Cardiac muscle cell (in vitro differentiated cells and primary cell): Measurements from ENCODE around the gene SMAP1. TPM values are rescaled to one million over a fixed set of nuclear protein-coding genes. Genes with fewer than 3 reads are reported as not detected.

ENCODE experiments used
- DNase-seq, 2 donors: peaks; one replicate each; pipeline versions ENCODE4 v3.0.0 to v3.0.0-alpha.2; 2010 to 2017; ENCODE audit warnings: low read depth in 1 of 2, low spot score in 1 of 2
- H3K27ac ChIP-seq: fragments of 200-600 bp; sonication (generic); 2 replicates; pipeline ENCODE4 v1.5.1; 2016
- H3K27me3 ChIP-seq: fragments of 200-600 bp; sonication (generic); 2 replicates; pipeline ENCODE4 v1.6.0; 2016; ENCODE audit warnings: control low read depth
- H3K36me3 ChIP-seq: fragments of 200-600 bp; sonication (generic); 2 replicates; pipeline ENCODE4 v1.5.1; 2016; ENCODE audit warnings: control low read depth
- H3K4me1 ChIP-seq: fragments of 200-600 bp; sonication (generic); 2 replicates; pipeline ENCODE4 v1.8.1; 2017; ENCODE audit warnings: low read depth, mild to moderate bottlenecking, mixed run types
- H3K4me3 ChIP-seq: fragments of 200-600 bp; sonication (generic); 2 replicates; pipeline ENCODE4 v1.5.1; 2016; ENCODE audit warnings: mild to moderate bottlenecking
- H3K9me3 ChIP-seq: fragments of 200-600 bp; sonication (generic); 2 replicates; pipeline ENCODE4 v1.5.1; 2017; ENCODE audit warnings: low read depth, mild to moderate bottlenecking, control low read depth
- polyA plus RNA-seq: library from polyadenylated mRNA; unstranded; fragments of >200 nt; fragmentation: Nextera tagmentation; extraction: Ambion mirVana; gene quantifications from 2 replicates; pipeline ENCODE4 v1.2.1, GENCODE V29; 2016
- total RNA-seq: library from RNA; depleted of rRNA; stranded (reverse); fragments of >200 nt; gene quantifications from 2 replicates; pipeline ENCODE4 v1.2.3, GENCODE V29; 2016
- TF ChIP-seq, protein P1 (sequence below): IDR thresholded peaks from 2 replicates; pipeline ENCODE4 v1.5.1; 2012; ENCODE audit warnings: low read depth, mild to moderate bottlenecking, low read length

SMAP1 gene
- total and polyA plus RNA-seq, 2 experiments from 2014 or later = 37.7 to 43.1 TPM

DNA sequence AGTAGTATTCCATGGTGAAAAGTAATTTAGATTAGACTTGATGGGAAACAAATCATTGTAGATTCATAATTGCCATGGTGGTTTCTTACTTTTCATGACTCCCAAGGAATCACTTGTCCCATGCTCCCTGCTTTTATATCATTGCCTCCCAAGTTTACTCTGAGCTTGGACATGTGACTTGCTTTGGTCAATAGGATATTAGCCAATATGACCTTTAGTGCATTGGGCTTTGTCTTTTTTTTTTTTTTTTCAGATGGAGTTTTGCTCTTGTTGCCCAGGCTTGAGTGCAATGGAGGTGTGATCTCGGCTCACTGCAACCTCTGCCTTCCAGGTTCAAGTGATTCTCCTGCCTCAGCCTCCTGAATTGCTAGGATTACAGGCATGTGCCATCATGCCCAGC lies 15.5 kb upstream of the SMAP1 start:
- no peaks in the 10 kb centered on the region for H3K27me3 ChIP-seq
- no peak overlapping the region for H3K27ac ChIP-seq
- H3K4me1 ChIP-seq = no peaks in the 10 kb centered on the region
- TF ChIP-seq, protein P1, sequence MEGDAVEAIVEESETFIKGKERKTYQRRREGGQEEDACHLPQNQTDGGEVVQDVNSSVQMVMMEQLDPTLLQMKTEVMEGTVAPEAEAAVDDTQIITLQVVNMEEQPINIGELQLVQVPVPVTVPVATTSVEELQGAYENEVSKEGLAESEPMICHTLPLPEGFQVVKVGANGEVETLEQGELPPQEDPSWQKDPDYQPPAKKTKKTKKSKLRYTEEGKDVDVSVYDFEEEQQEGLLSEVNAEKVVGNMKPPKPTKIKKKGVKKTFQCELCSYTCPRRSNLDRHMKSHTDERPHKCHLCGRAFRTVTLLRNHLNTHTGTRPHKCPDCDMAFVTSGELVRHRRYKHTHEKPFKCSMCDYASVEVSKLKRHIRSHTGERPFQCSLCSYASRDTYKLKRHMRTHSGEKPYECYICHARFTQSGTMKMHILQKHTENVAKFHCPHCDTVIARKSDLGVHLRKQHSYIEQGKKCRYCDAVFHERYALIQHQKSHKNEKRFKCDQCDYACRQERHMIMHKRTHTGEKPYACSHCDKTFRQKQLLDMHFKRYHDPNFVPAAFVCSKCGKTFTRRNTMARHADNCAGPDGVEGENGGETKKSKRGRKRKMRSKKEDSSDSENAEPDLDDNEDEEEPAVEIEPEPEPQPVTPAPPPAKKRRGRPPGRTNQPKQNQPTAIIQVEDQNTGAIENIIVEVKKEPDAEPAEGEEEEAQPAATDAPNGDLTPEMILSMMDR = no peak
- DNase-seq = no peak
- no peaks in the 10 kb centered on the region for H3K9me3 ChIP-seq
- H3K4me3 ChIP-seq = no peak overlapping the region
- no peaks in the 10 kb centered on the region for H3K36me3 ChIP-seq

DNA sequence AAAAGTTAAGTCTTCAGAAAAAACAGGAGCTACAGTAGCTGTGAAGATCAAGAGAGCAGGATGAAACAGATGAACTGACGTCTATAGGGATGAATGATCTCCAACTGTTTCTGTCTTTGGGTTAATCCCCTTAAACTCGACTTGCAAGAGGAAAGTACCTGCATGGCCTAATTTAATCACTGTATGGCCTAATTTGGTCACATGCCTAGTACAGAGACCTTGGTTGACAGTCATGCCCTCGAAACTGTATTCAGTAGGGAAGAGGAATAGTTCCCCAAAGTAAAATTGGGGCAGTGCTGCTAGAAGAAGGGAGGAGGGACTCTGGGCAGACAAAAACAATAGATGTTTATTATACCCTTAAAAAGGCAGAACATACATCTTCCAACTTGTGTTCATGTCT lies 10.0 kb upstream of the SMAP1 start:
- no peak overlapping the region for H3K4me3 ChIP-seq
- H3K9me3 ChIP-seq = no peaks in the 10 kb centered on the region
- no peaks in the 10 kb centered on the region for H3K4me1 ChIP-seq
- H3K27ac ChIP-seq = no peak overlapping the region
- no peak for DNase-seq
- H3K27me3 ChIP-seq = no peaks in the 10 kb centered on the region
- H3K36me3 ChIP-seq = no peaks in the 10 kb centered on the region
- TF ChIP-seq, protein P1 = no peak

DNA sequence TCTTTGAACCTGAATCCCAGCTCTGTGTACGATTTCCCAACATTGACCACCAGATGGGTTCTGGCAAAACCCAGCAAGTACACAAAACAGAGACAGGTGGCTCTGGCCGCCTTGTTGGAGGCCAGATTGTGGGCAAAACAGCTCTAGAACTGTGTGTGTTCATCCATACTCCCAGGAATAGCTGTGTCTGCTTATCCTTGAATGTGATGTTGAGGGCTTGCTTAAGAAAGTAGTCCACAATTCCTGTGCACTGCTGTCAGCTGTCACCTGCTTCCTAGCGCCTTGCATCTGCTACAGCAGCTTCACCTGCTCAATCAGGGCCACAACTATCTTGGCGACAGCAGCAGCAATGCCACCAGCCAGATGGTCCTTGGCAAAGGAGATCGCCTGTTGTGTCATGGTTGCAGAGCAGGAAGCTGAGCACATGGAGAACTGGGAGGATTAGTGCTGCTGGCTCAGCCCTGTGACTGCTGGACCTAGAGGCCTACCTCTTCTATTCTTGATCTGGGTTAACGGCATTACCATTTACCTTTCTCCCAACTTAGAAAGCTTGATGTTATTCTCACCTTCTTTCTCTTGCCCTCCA lies 3.7 kb upstream of the SMAP1 start:
- DNase-seq = no peak
- Histone ChIP-seq H3K36me3 (no peaks in the 10 kb centered on the region), H3K27me3 (no peaks in the 10 kb centered on the region), H3K4me3 (no peak overlapping the region), H3K9me3 (no peaks in the 10 kb centered on the region), H3K27ac (no peak overlapping the region), H3K4me1 (no peaks in the 10 kb centered on the region)
- TF ChIP-seq, protein P1 = no peak

DNA sequence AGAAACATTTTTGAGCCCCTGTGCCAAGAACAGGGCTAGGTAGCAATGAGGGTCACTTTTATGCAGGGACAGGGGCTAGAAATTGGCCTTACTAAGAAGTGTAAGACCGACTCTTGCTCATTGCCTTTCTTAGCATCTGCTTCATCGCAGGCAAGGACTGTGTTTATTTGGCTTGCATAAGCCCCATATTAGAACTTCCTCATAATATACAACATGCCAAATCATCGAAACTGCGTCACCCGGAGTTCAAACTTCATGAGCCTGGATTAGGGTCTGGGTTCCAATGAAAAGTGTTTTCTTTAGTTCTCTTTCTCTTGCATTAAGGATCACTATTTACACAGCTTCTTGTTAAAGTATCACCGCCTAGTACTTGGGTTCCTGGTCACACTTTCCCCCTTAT lies 977 bp upstream of the SMAP1 start:
- H3K4me3 ChIP-seq = no peak overlapping the region
- TF ChIP-seq, protein P1 = no peak

DNA sequence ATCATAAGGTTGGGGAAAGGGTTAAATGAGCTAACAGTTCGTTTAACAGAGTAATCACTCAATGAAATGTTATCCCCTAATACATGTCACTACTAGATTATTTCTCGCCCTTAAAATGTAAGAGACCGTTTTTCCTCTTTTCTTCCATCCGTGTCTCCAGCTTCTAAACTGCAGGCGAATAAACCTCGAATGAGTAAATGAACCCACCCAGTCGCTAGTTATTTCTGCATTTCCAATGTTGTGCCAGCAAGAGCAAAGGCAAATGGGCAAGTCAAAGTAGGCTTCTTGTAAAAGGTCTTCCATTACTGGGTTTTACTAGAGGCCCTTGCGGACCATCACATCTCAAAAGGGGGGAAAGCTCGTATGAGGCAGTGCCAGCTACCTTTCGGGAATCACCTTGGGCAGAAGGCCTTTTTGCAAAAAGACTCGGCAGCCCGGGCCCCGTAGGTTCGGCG lies 400 bp upstream of the SMAP1 start:
- H3K9me3 ChIP-seq = no peaks in the 10 kb centered on the region
- no peaks in the 10 kb centered on the region for H3K27me3 ChIP-seq
- TF ChIP-seq, protein P1 = no peak
- DNase-seq = no peak
- H3K36me3 ChIP-seq = no peaks in the 10 kb centered on the region
- peak overlapping the region; percentile 54 for H3K4me3 ChIP-seq
- H3K4me1 ChIP-seq = peaks cover 9% of the 10 kb centered on the region
- H3K27ac ChIP-seq = peak overlapping the region; percentile 90

More for the DNA sequence above, 977 bp upstream of the SMAP1 start:
- Histone ChIP-seq H3K27ac (no peak overlapping the region), H3K4me1 (peaks cover 9% of the 10 kb centered on the region), H3K9me3 (no peaks in the 10 kb centered on the region), H3K36me3 (no peaks in the 10 kb centered on the region), H3K27me3 (no peaks in the 10 kb centered on the region)
- DNase-seq = no peak
